GM12878 (cell line): ENCODE results near the gene GMDS. TPM values are rescaled to one million over a fixed set of nuclear protein-coding genes. Genes with fewer than 3 reads are reported as not detected.

Source experiments
- ATAC-seq: fragments of 200-7000 bp; cut with Tn5 transposase; 3 replicates; pipeline ENCODE4 v1.9.1; 2020; ENCODE audit warnings: mild to moderate bottlenecking, moderate library complexity
- BruUV-seq: library from RNA; stranded (reverse); fragments of 400-500 nt; replicated peaks from 2 replicates; lab custom pipeline; 2021; lab: Mats Ljungman, UMichigan
- CTCF ChIA-PET: fragments of 300-600 bp; sonication (Branson Sonifier 250); formaldehyde crosslinking; extraction: SDS; loops from one replicate; lab custom pipeline; 2021; ENCODE audit warnings: inconsistent platforms; lab: Yijun Ruan, JAX
- POLR2A ChIA-PET: fragments of 350-600 bp; formaldehyde crosslinking; extraction: SDS; loops from one replicate; lab custom pipeline; 2021; ENCODE audit warnings: inconsistent platforms; lab: Charles Lee
- RAD21 ChIA-PET: fragments of 300-600 bp; sonication (Branson Sonifier 250); formaldehyde crosslinking; loops from one replicate; lab custom pipeline; 2023; ENCODE audit warnings: antibody characterized with exemption; ENCODE audit not compliant: unreplicated experiment; lab: Charles Lee
- SMC1A ChIA-PET: fragments of 300-600 bp; sonication (Branson Sonifier 250); formaldehyde crosslinking; loops from one replicate; lab custom pipeline; 2023; ENCODE audit not compliant: unreplicated experiment, uncharacterized antibody; lab: Charles Lee
- DNase-seq: peaks from one replicate; pipeline ENCODE4 v3.0.0-alpha.2; 2011; ENCODE audit warnings: low read depth, low spot score
- FAIRE-seq: peaks from 3 replicates; lab custom pipeline; 2011; peaks lifted over from hg19 to GRCh38; lab: Jason Lieb, UNC
- H2AFZ ChIP-seq: 2 replicates; pipeline ENCODE4 v1.6.0; 2011; ENCODE audit warnings: low read depth, low read length, control low read depth; ENCODE audit not compliant: control insufficient read depth
- H3K27ac ChIP-seq: 2 replicates; pipeline ENCODE4 v1.5.1; 2011; ENCODE audit warnings: control low read depth; ENCODE audit not compliant: control insufficient read depth, insufficient read depth
- H3K27me3 ChIP-seq, 2 experiments: replicated peaks in 1 of 2; 2 replicates each; pipeline versions ENCODE4 v1.6.0 to v1.6.1; 2011; ENCODE audit warnings: low read length in 1 of 2; ENCODE audit not compliant: control insufficient read depth in 2 of 2, insufficient read depth in 2 of 2
- H3K36me3 ChIP-seq, 2 experiments: 2 replicates each; pipeline ENCODE4 v1.5.1; 2011; ENCODE audit warnings: low read length in 1 of 2; ENCODE audit not compliant: control insufficient read depth in 2 of 2, insufficient read depth in 2 of 2
- H3K4me1 ChIP-seq: 2 replicates; pipeline ENCODE4 v1.6.1; 2011; ENCODE audit warnings: mild to moderate bottlenecking, low read length, moderate library complexity, mixed read lengths; ENCODE audit not compliant: control insufficient read depth, insufficient read depth
- H3K4me2 ChIP-seq: 2 replicates; pipeline ENCODE4 v1.6.0; 2011; ENCODE audit warnings: control low read depth; ENCODE audit not compliant: control insufficient read depth, insufficient read depth
- H3K4me3 ChIP-seq: fragments of 200-600 bp; sonication (generic); 2 replicates; pipeline ENCODE4 v1.5.1; 2016
- H3K79me2 ChIP-seq: 2 replicates; pipeline ENCODE4 v1.6.0; 2011; ENCODE audit warnings: low read length; ENCODE audit not compliant: control insufficient read depth, insufficient read depth
- H3K9ac ChIP-seq: 2 replicates; pipeline ENCODE4 v1.8.0; 2011; ENCODE audit warnings: low read length, control low read depth, mixed read lengths; ENCODE audit not compliant: control insufficient read depth, insufficient read depth
- H3K9me3 ChIP-seq: replicated peaks from 3 replicates; pipeline ENCODE4 v1.5.1; 2011; ENCODE audit warnings: mild to moderate bottlenecking, low read length; ENCODE audit not compliant: control insufficient read depth, insufficient read depth
- H4K20me1 ChIP-seq: 2 replicates; pipeline ENCODE4 v1.6.0; 2011; ENCODE audit not compliant: control insufficient read depth, insufficient read depth
- BRCA1 ChIP-seq: IDR thresholded peaks from 2 replicates; pipeline ENCODE4 v1.6.1; 2011; ENCODE audit warnings: low read depth, low read length, improper control_type of control experiment
- CREM ChIP-seq: IDR thresholded peaks from 2 replicates; pipeline ENCODE4 v1.6.1; 2014; ENCODE audit warnings: antibody characterized with exemption, low read depth
- ESRRA ChIP-seq: IDR thresholded peaks from 2 replicates; pipeline ENCODE4 v1.6.1; 2012; ENCODE audit warnings: mild to moderate bottlenecking, low read length, improper control_type of control experiment
- IKZF1 ChIP-seq: fragments of 450-650 bp; conservative IDR thresholded peaks from 2 replicates; pipeline ENCODE4 v1.6.1; 2017; ENCODE audit warnings: antibody characterized with exemption, mild to moderate bottlenecking
- MXI1 ChIP-seq: fragments of 150-350 bp; IDR thresholded peaks from 2 replicates; pipeline ENCODE4 v1.6.1; 2011; ENCODE audit warnings: low read depth, mild to moderate bottlenecking, inconsistent platforms, low read length, improper control_type of control experiment
- NFIC ChIP-seq: IDR thresholded peaks from 2 replicates; pipeline ENCODE4 v1.6.1; 2012; ENCODE audit warnings: low read depth, mild to moderate bottlenecking, inconsistent platforms, low read length, moderate library complexity
- NRF1 ChIP-seq: conservative IDR thresholded peaks from 2 replicates; pipeline ENCODE4 v1.6.1; 2011; ENCODE audit warnings: mild to moderate bottlenecking, low read depth, low read length, improper control_type of control experiment
- SIN3A ChIP-seq: IDR thresholded peaks from 2 replicates; pipeline ENCODE4 v1.6.1; 2012; ENCODE audit warnings: low read depth, low read length, improper control_type of control experiment
- WGBS: methylation state at CpG from one replicate; pipeline ENCODE4 v1.1.6; 2016; ENCODE audit warnings: low lambda C conversion rate; ENCODE audit not compliant: insufficient replicate concordance, insufficient coverage; ENCODE audit errors: missing lambda C conversion rate; 5-methylcytosine and 5-hydroxymethylcytosine counted together
- in situ Hi-C: fragments of 300-500 bp; cut with MboI; formaldehyde crosslinking; loops from 9 replicates; pipeline ENCODE4 v1.14.3; 2018; ENCODE audit warnings: mixed read lengths
- intact Hi-C: fragments of 100-400 bp; cut with micrococcal nuclease; formaldehyde crosslinking; loops from one replicate; pipeline ENCODE4 v1.14.2; 2022; ENCODE audit not compliant: unreplicated experiment
- polyA plus RNA-seq, 11 experiments: library from polyadenylated mRNA; depleted of rRNA in 4 of 11; unstranded in 6 of 11; stranded (reverse) in 5 of 11; fragments of >200 nt; fragmentation: Nextera tagmentation in 4 of 11; fragmentation: Illumina TruSeq in 1 of 11; extraction: Ambion mirVana in 4 of 11; extraction: Trizol in 1 of 11; gene quantifications; 1 replicate in 1 of 11; 2 replicates in 10 of 11; pipeline versions ENCODE4 v1.2.1 to v1.2.3, GENCODE V29; 2011 to 2016; ENCODE audit warnings: inconsistent platforms in 2 of 11, missing spikeins in 2 of 11, low read depth in 1 of 11
- total RNA-seq, 4 experiments: library from RNA; depleted of rRNA in 3 of 4; stranded (reverse); fragments of >200 nt in 3 of 4; fragmentation: Illumina TruSeq in 1 of 4; extraction: Trizol in 1 of 4; gene quantifications; 2 replicates each; pipeline versions ENCODE4 v1.2.1 to v1.2.3, GENCODE V29; 2013 to 2021
- TF ChIP-seq, protein P1 (sequence below): IDR thresholded peaks from 2 replicates; pipeline ENCODE4 v1.6.1; 2011; ENCODE audit warnings: low read depth, mild to moderate bottlenecking, low read length, moderate library complexity, borderline replicate concordance; ENCODE audit errors: extremely low read depth
- TF ChIP-seq, protein P2 (sequence below): fragments of 450-650 bp; IDR thresholded peaks from 2 replicates; pipeline ENCODE4 v1.6.1; 2017; ENCODE audit warnings: borderline replicate concordance

Gene GMDS
- total and polyA plus RNA-seq, 10 of the 15 experiments (the other 5 are each of a cell fraction or from before 2014, with no cell fraction given) = 0.61 to 53.8 (median 29.3) TPM

DNA sequence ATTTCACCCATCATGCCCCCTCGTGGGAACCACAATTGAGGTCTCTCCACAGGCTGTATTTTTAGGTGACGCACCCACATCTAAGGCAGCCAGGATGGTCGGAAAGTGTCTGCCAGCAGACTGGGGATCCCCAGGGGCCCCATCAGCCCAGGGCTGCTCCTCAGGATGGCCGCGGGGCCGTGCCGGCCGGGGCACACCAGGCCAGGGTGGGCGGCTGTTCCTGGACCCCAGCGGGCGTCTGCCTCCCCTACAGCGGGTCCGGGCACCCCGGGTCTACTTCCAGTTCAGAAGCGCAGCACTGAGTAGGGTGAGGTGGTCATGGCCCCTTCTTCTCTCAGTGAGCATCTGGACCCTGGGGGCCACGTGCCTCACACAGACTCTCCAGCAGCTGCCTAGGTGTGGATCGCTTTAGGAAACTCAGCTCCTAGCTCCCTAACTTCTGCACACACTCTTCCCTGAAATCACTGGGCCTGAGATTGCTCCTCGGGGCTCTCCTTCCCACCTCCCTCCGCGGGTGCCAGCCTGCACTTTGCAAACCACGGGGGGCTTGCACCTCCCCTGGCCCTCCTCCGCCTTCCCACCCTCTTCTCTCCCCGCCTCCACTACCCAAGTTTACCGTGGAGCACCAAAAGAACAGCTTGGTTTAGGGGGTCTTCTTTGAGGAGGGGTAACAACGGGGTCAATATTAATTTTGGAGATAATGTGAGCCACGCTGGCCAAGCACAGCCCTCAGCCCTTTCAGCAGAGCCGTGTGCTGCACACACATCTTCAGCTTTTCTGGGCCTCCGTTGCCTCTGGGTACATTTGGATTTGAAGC lies 649.9 kb downstream of the GMDS start:
- Histone ChIP-seq H3K4me1 (no peaks in the 10 kb centered on the region), H4K20me1 (no peaks in the 10 kb centered on the region), H3K36me3 (no peaks in the 10 kb centered on the region), H3K27ac (no peak overlapping the region), H3K79me2 (no peaks in the 10 kb centered on the region), H3K9ac (no peak overlapping the region), H2AFZ (no peak overlapping the region), H3K4me3 (no peak overlapping the region), H3K4me2 (no peak overlapping the region), H3K9me3 (no peaks in the 10 kb centered on the region; the same call in 2 of the 3 replicates), H3K27me3 (no peaks in the 10 kb centered on the region)
- FAIRE-seq (no peak), ATAC-seq (peak; percentile 15; the same call in 2 of the 3 replicates), DNase-seq (no peak)
- POLR2A ChIA-PET = no interaction called here
- in situ Hi-C loops (loop anchor here (10.0 to 25.0 kb wide), 2 partner anchors 1159 to 1342 kb away; partner anchors contain the start of gene MYLK4), intact Hi-C loops (loop anchor here (1.0 to 10.0 kb wide), 5 partner anchors 601 to 1155 kb away; partner anchors contain the start of gene MYLK4)
- CTCF ChIA-PET = interaction anchor here (0.7 to 3.8 kb wide), 33 partner anchors 12 to 1357 kb away, joined by 3 to 33 read pairs (median 4); partner anchors contain the start of gene MYLK4
- TF ChIP-seq ESRRA = no peak
- TF ChIP-seq, protein P1, sequence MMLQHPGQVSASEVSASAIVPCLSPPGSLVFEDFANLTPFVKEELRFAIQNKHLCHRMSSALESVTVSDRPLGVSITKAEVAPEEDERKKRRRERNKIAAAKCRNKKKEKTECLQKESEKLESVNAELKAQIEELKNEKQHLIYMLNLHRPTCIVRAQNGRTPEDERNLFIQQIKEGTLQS = no peak
- TF ChIP-seq MXI1 = no peak
- no peak for TF ChIP-seq SIN3A
- no peak for TF ChIP-seq NFIC
- no peak for TF ChIP-seq BRCA1
- TF ChIP-seq, protein P2, sequence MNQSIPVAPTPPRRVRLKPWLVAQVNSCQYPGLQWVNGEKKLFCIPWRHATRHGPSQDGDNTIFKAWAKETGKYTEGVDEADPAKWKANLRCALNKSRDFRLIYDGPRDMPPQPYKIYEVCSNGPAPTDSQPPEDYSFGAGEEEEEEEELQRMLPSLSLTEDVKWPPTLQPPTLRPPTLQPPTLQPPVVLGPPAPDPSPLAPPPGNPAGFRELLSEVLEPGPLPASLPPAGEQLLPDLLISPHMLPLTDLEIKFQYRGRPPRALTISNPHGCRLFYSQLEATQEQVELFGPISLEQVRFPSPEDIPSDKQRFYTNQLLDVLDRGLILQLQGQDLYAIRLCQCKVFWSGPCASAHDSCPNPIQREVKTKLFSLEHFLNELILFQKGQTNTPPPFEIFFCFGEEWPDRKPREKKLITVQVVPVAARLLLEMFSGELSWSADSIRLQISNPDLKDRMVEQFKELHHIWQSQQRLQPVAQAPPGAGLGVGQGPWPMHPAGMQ = no peak
- TF ChIP-seq IKZF1 = no peak
- TF ChIP-seq NRF1 = no peak
- TF ChIP-seq CREM = no peak
- SMC1A ChIA-PET = interaction anchor here (0.6 to 2.9 kb wide), 12 partner anchors 11 to 1154 kb away, joined by 3 to 18 read pairs (median 5); partner anchors contain the start of gene MYLK4
- 62% methylated on average over 28 of the region's 28 CpGs for WGBS
- BruUV-seq = no TSS peak
- RAD21 ChIA-PET = interaction anchor here (0.9 to 2.4 kb wide), 9 partner anchors 11 to 1155 kb away, joined by 3 to 10 read pairs (median 5); partner anchors contain the start of gene MYLK4
